HG03135 (cell line): ENCODE data around the gene KIRREL3.
A peak's percentile ranks its signal among the peaks of the same experiment; 100 is the strongest.

Experiments used
- ATAC-seq: cut with Tn5 transposase; IDR thresholded peaks from one replicate; pipeline ENCODE4 v1.9.1; 2021; ENCODE audit warnings: mild to moderate bottlenecking, moderate library complexity; ENCODE audit not compliant: unreplicated experiment

The KIRREL3 gene

GRCh38 chr11:126480015-126480409 is 520.6 kb downstream of the KIRREL3 start:
- ATAC-seq: no peak

GRCh38 chr11:126479178-126479930 is 521.2 kb downstream of the KIRREL3 start:
- no peak for ATAC-seq

GRCh38 chr11:126478466-126478865 is 522.1 kb downstream of the KIRREL3 start:
- ATAC-seq: no peak

- ATAC-seq: no peak
These were observed 522.9 kb downstream of the KIRREL3 start for GRCh38 chr11:126477535-126478305.

GRCh38 chr11:126476977-126477376 is 523.6 kb downstream of the KIRREL3 start:
- no peak for ATAC-seq

GRCh38 chr11:126476266-126476924 is 524.2 kb downstream of the KIRREL3 start:
- ATAC-seq: no peak

- no peak for ATAC-seq
These were observed 525.3 kb downstream of the KIRREL3 start for GRCh38 chr11:126475014-126475991.

- no peak for ATAC-seq
These were observed 526.4 kb downstream of the KIRREL3 start for GRCh38 chr11:126474220-126474619.

GRCh38 chr11:126473269-126473668 is 527.3 kb downstream of the KIRREL3 start:
- no peak for ATAC-seq

- ATAC-seq: no peak
These were observed 531.3 kb downstream of the KIRREL3 start for GRCh38 chr11:126469311-126469710.

GRCh38 chr11:126468102-126468521 is 532.5 kb downstream of the KIRREL3 start:
- no peak for ATAC-seq

- ATAC-seq: no peak
These were observed 533.1 kb downstream of the KIRREL3 start for GRCh38 chr11:126467471-126467870.

GRCh38 chr11:126467046-126467370 is 533.6 kb downstream of the KIRREL3 start:
- ATAC-seq: no peak

GRCh38 chr11:126466236-126467045 is 534.1 kb downstream of the KIRREL3 start:
- no peak for ATAC-seq

GRCh38 chr11:126465573-126466188 is 534.9 kb downstream of the KIRREL3 start:
- peak; percentile 71 for ATAC-seq

GRCh38 chr11:126464796-126465195 is 535.8 kb downstream of the KIRREL3 start:
- ATAC-seq: no peak

GRCh38 chr11:126462422-126462821 is 538.1 kb downstream of the KIRREL3 start:
- ATAC-seq: no peak

- ATAC-seq: no peak
These were observed 538.6 kb downstream of the KIRREL3 start for GRCh38 chr11:126461996-126462395.

GRCh38 chr11:126461096-126461440 is 539.5 kb downstream of the KIRREL3 start:
- no peak for ATAC-seq
